ENCODE data around the gene DIS3L2.

DIS3L2 gene

GRCh38 chr2:232203936-232204335, 242.4 kb downstream of the DIS3L2 start:
- Histone ChIP-seq H3K4me3 (ENCODE audit: low read length) (no peak overlapping the region), H3K27ac (ENCODE audit: low read length) (no peak overlapping the region), H3K27me3 (ENCODE audit: low read depth, low read length) (no peaks in the 10 kb centered on the region), H3K79me2 (ENCODE audit: low read length) (no peaks in the 10 kb centered on the region), H3K36me3 (replicated peaks; ENCODE audit: low read depth, low read length) (no peaks in the 10 kb centered on the region), H2AFZ (ENCODE audit: low read depth, low read length) (no peak overlapping the region), H3K4me2 (ENCODE audit: low read length) (no peak overlapping the region), H3K9ac (ENCODE audit: low read length) (no peak overlapping the region), H4K20me1 (ENCODE audit: insufficient read depth, low read length) (no peaks in the 10 kb centered on the region), H3K9me3 (ENCODE audit: insufficient read depth, low read length) (no peaks in the 10 kb centered on the region), H3K4me1 (ENCODE audit: low read length) (no peaks in the 10 kb centered on the region)
- TF ChIP-seq EZH2phosphoT487 (IDR thresholded peaks at IDR 0.05; ENCODE audit: low read depth) = no peak
- no peak for TF ChIP-seq CTCF (IDR thresholded peaks at IDR 0.05; ENCODE audit: low read depth, low read length)

GRCh38 chr2:232204457-232204931, 243.0 kb downstream of the DIS3L2 start:
- no peaks in the 10 kb centered on the region for H3K27me3 ChIP-seq (ENCODE audit: low read depth, low read length)
- H3K9ac ChIP-seq (ENCODE audit: low read length) = no peak overlapping the region
- no peak for TF ChIP-seq CTCF (IDR thresholded peaks at IDR 0.05; ENCODE audit: low read depth, low read length)
- TF ChIP-seq EZH2phosphoT487 (IDR thresholded peaks at IDR 0.05; ENCODE audit: low read depth) = no peak
- H3K9me3 ChIP-seq (ENCODE audit: insufficient read depth, low read length) = no peaks in the 10 kb centered on the region
- H2AFZ ChIP-seq (ENCODE audit: low read depth, low read length) = no peak overlapping the region
- H3K4me3 ChIP-seq (ENCODE audit: low read length) = no peak overlapping the region
- H3K79me2 ChIP-seq (ENCODE audit: low read length) = no peaks in the 10 kb centered on the region
- H3K27ac ChIP-seq (ENCODE audit: low read length) = no peak overlapping the region
- no peak overlapping the region for H3K4me2 ChIP-seq (ENCODE audit: low read length)
- H3K36me3 ChIP-seq (replicated peaks; ENCODE audit: low read depth, low read length) = no peaks in the 10 kb centered on the region
- no peaks in the 10 kb centered on the region for H4K20me1 ChIP-seq (ENCODE audit: insufficient read depth, low read length)
- no peaks in the 10 kb centered on the region for H3K4me1 ChIP-seq (ENCODE audit: low read length)

- H3K4me3 ChIP-seq (ENCODE audit: low read length) = no peak overlapping the region
- no peak overlapping the region for H3K27ac ChIP-seq (ENCODE audit: low read length)
- no peaks in the 10 kb centered on the region for H3K79me2 ChIP-seq (ENCODE audit: low read length)
- no peak overlapping the region for H3K9ac ChIP-seq (ENCODE audit: low read length)
- H3K27me3 ChIP-seq (ENCODE audit: low read depth, low read length) = no peaks in the 10 kb centered on the region
- H3K4me1 ChIP-seq (ENCODE audit: low read length) = peaks cover 11% of the 10 kb centered on the region
- H4K20me1 ChIP-seq (ENCODE audit: insufficient read depth, low read length) = no peaks in the 10 kb centered on the region
- H3K9me3 ChIP-seq (ENCODE audit: insufficient read depth, low read length) = no peaks in the 10 kb centered on the region
- TF ChIP-seq EZH2phosphoT487 (IDR thresholded peaks at IDR 0.05; ENCODE audit: low read depth) (no peak), CTCF (IDR thresholded peaks at IDR 0.05; ENCODE audit: low read depth, low read length) (no peak)
- H3K4me2 ChIP-seq (ENCODE audit: low read length) = no peak overlapping the region
- no peak overlapping the region for H2AFZ ChIP-seq (ENCODE audit: low read depth, low read length)
- H3K36me3 ChIP-seq (replicated peaks; ENCODE audit: low read depth, low read length) = peaks cover 5% of the 10 kb centered on the region
Observed at GRCh38 chr2:232207174-232207573, 245.7 kb downstream of the DIS3L2 start.

- H3K36me3 ChIP-seq (replicated peaks; ENCODE audit: low read depth, low read length) = peaks cover 5% of the 10 kb centered on the region
- no peak overlapping the region for H3K9ac ChIP-seq (ENCODE audit: low read length)
- H3K27ac ChIP-seq (ENCODE audit: low read length) = no peak overlapping the region
- H4K20me1 ChIP-seq (ENCODE audit: insufficient read depth, low read length) = no peaks in the 10 kb centered on the region
- no peak overlapping the region for H3K4me3 ChIP-seq (ENCODE audit: low read length)
- peaks cover 17% of the 10 kb centered on the region for H3K4me1 ChIP-seq (ENCODE audit: low read length)
- H3K4me2 ChIP-seq (ENCODE audit: low read length) = no peak overlapping the region
- H3K9me3 ChIP-seq (ENCODE audit: insufficient read depth, low read length) = no peaks in the 10 kb centered on the region
- no peak overlapping the region for H2AFZ ChIP-seq (ENCODE audit: low read depth, low read length)
- no peaks in the 10 kb centered on the region for H3K27me3 ChIP-seq (ENCODE audit: low read depth, low read length)
- no peaks in the 10 kb centered on the region for H3K79me2 ChIP-seq (ENCODE audit: low read length)
- TF ChIP-seq EZH2phosphoT487 (IDR thresholded peaks at IDR 0.05; ENCODE audit: low read depth) = no peak
Observed at GRCh38 chr2:232210306-232210705, 248.8 kb downstream of the DIS3L2 start.

Measured in OCI-LY3 (cell line).